ENCODE data around the gene ZGPAT. TPM values are rescaled to one million over a fixed set of nuclear protein-coding genes. Genes with fewer than 3 reads are reported as not detected.
A peak's percentile ranks its signal among the peaks of the same experiment; 100 is the strongest.

The ZGPAT gene
- total and polyA plus RNA-seq, 2 of the 13 experiments (the other 11 are each of a cell fraction or from before 2014, with no cell fraction given): 23.0 to 41.9 TPM

- TF ChIP-seq ZZZ3 (CRISPR knock-in tag; IDR thresholded peaks at IDR 0.05; ENCODE audit: borderline replicate concordance) (peak; percentile 94), TIGD3 (CRISPR knock-in tag; IDR thresholded peaks at IDR 0.05; ENCODE audit: borderline replicate concordance) (peak; percentile 81), SP1 (IDR thresholded peaks at IDR 0.05) (no peak), SP1 (CRISPR knock-in tag; IDR thresholded peaks at IDR 0.05) (peak; percentile 79; the same call in 1 of the 2 replicates), ZNF639 (CRISPR knock-in tag; conservative IDR thresholded peaks at IDR 0.05) (peak; percentile 90), BATF2 (CRISPR knock-in tag; IDR thresholded peaks at IDR 0.05) (peak; percentile 95; the same call in 1 of the 2 replicates), SATB2 (CRISPR knock-in tag; IDR thresholded peaks at IDR 0.05) (peak; percentile 85), ZNF775 (CRISPR knock-in tag; IDR thresholded peaks at IDR 0.05; ENCODE audit: borderline replicate concordance) (peak; percentile 92; the same call in 1 of the 2 replicates), ZNF549 (CRISPR knock-in tag; IDR thresholded peaks at IDR 0.05) (0 out of 2 replicates have a peak, but pooled peaks have one; percentile 11), ZNF510 (CRISPR knock-in tag; IDR thresholded peaks at IDR 0.05; ENCODE audit: low read depth) (peak; percentile 83; the same call in 1 of the 2 replicates), KLF9 (CRISPR knock-in tag; IDR thresholded peaks at IDR 0.05; ENCODE audit: low read depth) (no peak), ZKSCAN8 (CRISPR knock-in tag; IDR thresholded peaks at IDR 0.05; ENCODE audit: borderline replicate concordance) (no peak), RBM22 (optimal IDR thresholded peaks at IDR 0.05; ENCODE audit: low read length) (peak; percentile 95), ZNF766 (CRISPR knock-in tag; IDR thresholded peaks at IDR 0.05; ENCODE audit: borderline replicate concordance) (peak; percentile 62; the same call in 1 of the 2 replicates), GTF3A (CRISPR knock-in tag; conservative IDR thresholded peaks at IDR 0.05) (peak; percentile 93; the same call in 1 of the 2 replicates), ZNF530 (CRISPR knock-in tag; IDR thresholded peaks at IDR 0.05; ENCODE audit: low read depth) (no peak), JUND (CRISPR knock-in tag; IDR thresholded peaks at IDR 0.05) (peak; percentile 45; the same call in 1 of the 2 replicates)
- TF ChIP-seq, protein P1, sequence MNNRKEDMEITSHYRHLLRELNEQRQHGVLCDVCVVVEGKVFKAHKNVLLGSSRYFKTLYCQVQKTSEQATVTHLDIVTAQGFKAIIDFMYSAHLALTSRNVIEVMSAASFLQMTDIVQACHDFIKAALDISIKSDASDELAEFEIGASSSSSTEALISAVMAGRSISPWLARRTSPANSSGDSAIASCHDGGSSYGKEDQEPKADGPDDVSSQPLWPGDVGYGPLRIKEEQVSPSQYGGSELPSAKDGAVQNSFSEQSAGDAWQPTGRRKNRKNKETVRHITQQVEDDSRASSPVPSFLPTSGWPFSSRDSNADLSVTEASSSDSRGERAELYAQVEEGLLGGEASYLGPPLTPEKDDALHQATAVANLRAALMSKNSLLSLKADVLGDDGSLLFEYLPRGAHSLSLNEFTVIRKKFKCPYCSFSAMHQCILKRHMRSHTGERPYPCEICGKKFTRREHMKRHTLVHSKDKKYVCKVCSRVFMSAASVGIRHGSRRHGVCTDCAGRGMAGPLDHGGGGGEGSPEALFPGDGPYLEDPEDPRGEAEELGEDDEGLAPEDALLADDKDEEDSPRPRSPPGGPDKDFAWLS (CRISPR knock-in tag; IDR thresholded peaks at IDR 0.05; ENCODE audit: borderline replicate concordance): peak; percentile 89; the same call in 1 of the 2 replicates
- TF ChIP-seq, protein P2, sequence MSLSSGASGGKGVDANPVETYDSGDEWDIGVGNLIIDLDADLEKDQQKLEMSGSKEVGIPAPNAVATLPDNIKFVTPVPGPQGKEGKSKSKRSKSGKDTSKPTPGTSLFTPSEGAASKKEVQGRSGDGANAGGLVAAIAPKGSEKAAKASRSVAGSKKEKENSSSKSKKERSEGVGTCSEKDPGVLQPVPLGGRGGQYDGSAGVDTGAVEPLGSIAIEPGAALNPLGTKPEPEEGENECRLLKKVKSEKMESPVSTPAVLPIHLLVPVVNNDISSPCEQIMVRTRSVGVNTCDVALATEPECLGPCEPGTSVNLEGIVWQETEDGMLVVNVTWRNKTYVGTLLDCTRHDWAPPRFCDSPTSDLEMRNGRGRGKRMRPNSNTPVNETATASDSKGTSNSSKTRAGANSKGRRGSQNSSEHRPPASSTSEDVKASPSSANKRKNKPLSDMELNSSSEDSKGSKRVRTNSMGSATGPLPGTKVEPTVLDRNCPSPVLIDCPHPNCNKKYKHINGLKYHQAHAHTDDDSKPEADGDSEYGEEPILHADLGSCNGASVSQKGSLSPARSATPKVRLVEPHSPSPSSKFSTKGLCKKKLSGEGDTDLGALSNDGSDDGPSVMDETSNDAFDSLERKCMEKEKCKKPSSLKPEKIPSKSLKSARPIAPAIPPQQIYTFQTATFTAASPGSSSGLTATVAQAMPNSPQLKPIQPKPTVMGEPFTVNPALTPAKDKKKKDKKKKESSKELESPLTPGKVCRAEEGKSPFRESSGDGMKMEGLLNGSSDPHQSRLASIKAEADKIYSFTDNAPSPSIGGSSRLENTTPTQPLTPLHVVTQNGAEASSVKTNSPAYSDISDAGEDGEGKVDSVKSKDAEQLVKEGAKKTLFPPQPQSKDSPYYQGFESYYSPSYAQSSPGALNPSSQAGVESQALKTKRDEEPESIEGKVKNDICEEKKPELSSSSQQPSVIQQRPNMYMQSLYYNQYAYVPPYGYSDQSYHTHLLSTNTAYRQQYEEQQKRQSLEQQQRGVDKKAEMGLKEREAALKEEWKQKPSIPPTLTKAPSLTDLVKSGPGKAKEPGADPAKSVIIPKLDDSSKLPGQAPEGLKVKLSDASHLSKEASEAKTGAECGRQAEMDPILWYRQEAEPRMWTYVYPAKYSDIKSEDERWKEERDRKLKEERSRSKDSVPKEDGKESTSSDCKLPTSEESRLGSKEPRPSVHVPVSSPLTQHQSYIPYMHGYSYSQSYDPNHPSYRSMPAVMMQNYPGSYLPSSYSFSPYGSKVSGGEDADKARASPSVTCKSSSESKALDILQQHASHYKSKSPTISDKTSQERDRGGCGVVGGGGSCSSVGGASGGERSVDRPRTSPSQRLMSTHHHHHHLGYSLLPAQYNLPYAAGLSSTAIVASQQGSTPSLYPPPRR (CRISPR knock-in tag; IDR thresholded peaks at IDR 0.05; ENCODE audit: borderline replicate concordance): peak; percentile 88
Observed at GRCh38 chr20:63737945-63738686, 30.3 kb downstream of the ZGPAT start (continued).
